ENCODE measurements around the gene SP1.

DNA sequence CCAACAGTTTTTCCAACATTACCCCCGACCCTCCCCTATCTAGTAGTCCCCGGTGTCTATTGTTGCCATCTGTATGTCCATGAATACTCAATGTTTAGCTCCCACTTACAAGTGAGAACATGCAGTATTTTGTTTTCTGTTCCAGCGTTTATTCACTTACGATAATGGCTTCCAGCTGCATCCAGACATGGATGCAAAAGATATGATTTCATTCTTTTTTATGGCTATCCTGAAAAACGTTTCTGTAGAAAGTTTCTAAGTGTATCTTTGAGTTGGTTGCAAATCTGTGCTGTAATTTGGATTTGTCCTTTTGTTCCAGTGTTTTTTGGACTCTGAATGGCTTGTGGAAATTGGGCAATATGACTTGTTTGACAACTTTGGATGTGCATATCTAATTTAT is 11.7 kb downstream of the SP1 start:
- TF ChIP-seq EZH2 (IDR thresholded peaks at IDR 0.05; ENCODE audit: low read depth, unreplicated experiment), result no peak
- TF ChIP-seq, protein P1, sequence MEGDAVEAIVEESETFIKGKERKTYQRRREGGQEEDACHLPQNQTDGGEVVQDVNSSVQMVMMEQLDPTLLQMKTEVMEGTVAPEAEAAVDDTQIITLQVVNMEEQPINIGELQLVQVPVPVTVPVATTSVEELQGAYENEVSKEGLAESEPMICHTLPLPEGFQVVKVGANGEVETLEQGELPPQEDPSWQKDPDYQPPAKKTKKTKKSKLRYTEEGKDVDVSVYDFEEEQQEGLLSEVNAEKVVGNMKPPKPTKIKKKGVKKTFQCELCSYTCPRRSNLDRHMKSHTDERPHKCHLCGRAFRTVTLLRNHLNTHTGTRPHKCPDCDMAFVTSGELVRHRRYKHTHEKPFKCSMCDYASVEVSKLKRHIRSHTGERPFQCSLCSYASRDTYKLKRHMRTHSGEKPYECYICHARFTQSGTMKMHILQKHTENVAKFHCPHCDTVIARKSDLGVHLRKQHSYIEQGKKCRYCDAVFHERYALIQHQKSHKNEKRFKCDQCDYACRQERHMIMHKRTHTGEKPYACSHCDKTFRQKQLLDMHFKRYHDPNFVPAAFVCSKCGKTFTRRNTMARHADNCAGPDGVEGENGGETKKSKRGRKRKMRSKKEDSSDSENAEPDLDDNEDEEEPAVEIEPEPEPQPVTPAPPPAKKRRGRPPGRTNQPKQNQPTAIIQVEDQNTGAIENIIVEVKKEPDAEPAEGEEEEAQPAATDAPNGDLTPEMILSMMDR (conservative IDR thresholded peaks at IDR 0.05; ENCODE audit: low read depth in 2 of 2), result no peak
- no peak for TF ChIP-seq POLR2AphosphoS5 (IDR thresholded peaks at IDR 0.05; ENCODE audit: low read depth)
- TF ChIP-seq JUNB (IDR thresholded peaks at IDR 0.05; ENCODE audit: unreplicated experiment), result no peak
- TF ChIP-seq, protein P2, sequence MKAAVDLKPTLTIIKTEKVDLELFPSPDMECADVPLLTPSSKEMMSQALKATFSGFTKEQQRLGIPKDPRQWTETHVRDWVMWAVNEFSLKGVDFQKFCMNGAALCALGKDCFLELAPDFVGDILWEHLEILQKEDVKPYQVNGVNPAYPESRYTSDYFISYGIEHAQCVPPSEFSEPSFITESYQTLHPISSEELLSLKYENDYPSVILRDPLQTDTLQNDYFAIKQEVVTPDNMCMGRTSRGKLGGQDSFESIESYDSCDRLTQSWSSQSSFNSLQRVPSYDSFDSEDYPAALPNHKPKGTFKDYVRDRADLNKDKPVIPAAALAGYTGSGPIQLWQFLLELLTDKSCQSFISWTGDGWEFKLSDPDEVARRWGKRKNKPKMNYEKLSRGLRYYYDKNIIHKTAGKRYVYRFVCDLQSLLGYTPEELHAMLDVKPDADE (IDR thresholded peaks at IDR 0.05), result no peak
- TF ChIP-seq EZH2phosphoT487 (IDR thresholded peaks at IDR 0.05; ENCODE audit: unreplicated experiment), result no peak
- TF ChIP-seq, protein P3, sequence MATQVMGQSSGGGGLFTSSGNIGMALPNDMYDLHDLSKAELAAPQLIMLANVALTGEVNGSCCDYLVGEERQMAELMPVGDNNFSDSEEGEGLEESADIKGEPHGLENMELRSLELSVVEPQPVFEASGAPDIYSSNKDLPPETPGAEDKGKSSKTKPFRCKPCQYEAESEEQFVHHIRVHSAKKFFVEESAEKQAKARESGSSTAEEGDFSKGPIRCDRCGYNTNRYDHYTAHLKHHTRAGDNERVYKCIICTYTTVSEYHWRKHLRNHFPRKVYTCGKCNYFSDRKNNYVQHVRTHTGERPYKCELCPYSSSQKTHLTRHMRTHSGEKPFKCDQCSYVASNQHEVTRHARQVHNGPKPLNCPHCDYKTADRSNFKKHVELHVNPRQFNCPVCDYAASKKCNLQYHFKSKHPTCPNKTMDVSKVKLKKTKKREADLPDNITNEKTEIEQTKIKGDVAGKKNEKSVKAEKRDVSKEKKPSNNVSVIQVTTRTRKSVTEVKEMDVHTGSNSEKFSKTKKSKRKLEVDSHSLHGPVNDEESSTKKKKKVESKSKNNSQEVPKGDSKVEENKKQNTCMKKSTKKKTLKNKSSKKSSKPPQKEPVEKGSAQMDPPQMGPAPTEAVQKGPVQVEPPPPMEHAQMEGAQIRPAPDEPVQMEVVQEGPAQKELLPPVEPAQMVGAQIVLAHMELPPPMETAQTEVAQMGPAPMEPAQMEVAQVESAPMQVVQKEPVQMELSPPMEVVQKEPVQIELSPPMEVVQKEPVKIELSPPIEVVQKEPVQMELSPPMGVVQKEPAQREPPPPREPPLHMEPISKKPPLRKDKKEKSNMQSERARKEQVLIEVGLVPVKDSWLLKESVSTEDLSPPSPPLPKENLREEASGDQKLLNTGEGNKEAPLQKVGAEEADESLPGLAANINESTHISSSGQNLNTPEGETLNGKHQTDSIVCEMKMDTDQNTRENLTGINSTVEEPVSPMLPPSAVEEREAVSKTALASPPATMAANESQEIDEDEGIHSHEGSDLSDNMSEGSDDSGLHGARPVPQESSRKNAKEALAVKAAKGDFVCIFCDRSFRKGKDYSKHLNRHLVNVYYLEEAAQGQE (IDR thresholded peaks at IDR 0.05; ENCODE audit: unreplicated experiment), result no peak
- TF ChIP-seq CREB1 (CRISPR knock-in tag; IDR thresholded peaks at IDR 0.05; ENCODE audit: low read depth), result no peak

Measured in GM23338 (cell line).